ENCODE data around the gene KCNJ6.

DNA sequence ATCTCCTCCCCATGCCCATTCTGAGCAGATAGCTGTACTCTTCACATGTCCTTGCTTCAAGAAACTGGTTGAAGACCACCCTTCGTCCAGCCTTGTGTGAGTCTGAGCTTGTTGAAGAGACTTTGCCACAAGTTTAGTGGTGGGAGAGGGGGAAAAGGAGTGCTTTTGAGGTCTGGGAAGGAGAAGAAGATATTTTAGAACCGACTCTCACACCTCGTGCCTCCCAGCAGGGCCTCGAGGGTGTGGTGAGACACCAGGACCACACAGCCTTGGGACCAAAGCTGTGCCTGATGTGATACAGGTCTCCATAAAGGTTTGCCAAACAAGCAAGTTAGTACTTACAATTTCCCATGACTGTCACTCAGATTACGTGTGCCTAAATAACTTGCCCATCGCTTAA, 347.8 kb downstream of the KCNJ6 start:
- TF ChIP-seq SPI1 (IDR thresholded peaks at IDR 0.05; ENCODE audit: low read depth, low read length) (no peak), POLR2AphosphoS5 (IDR thresholded peaks at IDR 0.05; ENCODE audit: low read depth, low read length) (no peak), POLR2A (IDR thresholded peaks at IDR 0.05; ENCODE audit: low read depth, low read length) (no peak), TAF1 (IDR thresholded peaks at IDR 0.05; ENCODE audit: low read depth, low read length) (no peak)

Data from GM12891 (cell line).